H9 (cell line): Measurements from ENCODE around the gene LRTM2. TPM values are rescaled to one million over a fixed set of nuclear protein-coding genes. Genes with fewer than 3 reads are reported as not detected.
A peak's percentile ranks its signal among the peaks of the same experiment; 100 is the strongest.

Experiments
- DNase-seq: peaks from one replicate; pipeline ENCODE4 v3.0.0-alpha.2; 2017
- H2AFZ ChIP-seq: one replicate; pipeline ENCODE4 v1.6.1; 2013; ENCODE audit warnings: mild to moderate bottlenecking, low read length, control low read depth, moderate library complexity
- H2AK5ac ChIP-seq: 2 replicates; pipeline ENCODE4 v1.6.1; 2013; ENCODE audit warnings: low read length, control low read depth, mixed read lengths; ENCODE audit not compliant: insufficient read length
- H2BK120ac ChIP-seq: one replicate; pipeline ENCODE4 v1.6.1; 2013; ENCODE audit warnings: low read depth, mild to moderate bottlenecking, low read length, control low read depth, inconsistent platforms; ENCODE audit not compliant: poor library complexity, severe bottlenecking
- H2BK12ac ChIP-seq: 2 replicates; pipeline ENCODE4 v1.6.1; 2013; ENCODE audit warnings: low read length, control low read depth, mixed read lengths, low read depth; ENCODE audit not compliant: insufficient read length
- H2BK15ac ChIP-seq: 2 replicates; pipeline ENCODE4 v1.6.1; 2013; ENCODE audit warnings: low read depth, low read length, control low read depth
- H2BK20ac ChIP-seq: one replicate; pipeline ENCODE4 v1.6.1; 2013; ENCODE audit warnings: low read depth, mild to moderate bottlenecking, low read length, control low read depth, inconsistent platforms; ENCODE audit not compliant: poor library complexity, severe bottlenecking
- H2BK5ac ChIP-seq: 2 replicates; pipeline ENCODE4 v1.6.1; 2013; ENCODE audit warnings: low read length, control low read depth, mixed read lengths; ENCODE audit not compliant: insufficient read length
- H3K14ac ChIP-seq: 2 replicates; pipeline ENCODE4 v1.6.1; 2013; ENCODE audit warnings: low read length, control low read depth; ENCODE audit not compliant: insufficient read depth
- H3K18ac ChIP-seq: 2 replicates; pipeline ENCODE4 v1.6.1; 2013; ENCODE audit warnings: low read depth, mild to moderate bottlenecking, mixed read lengths, low read length, control low read depth; ENCODE audit not compliant: insufficient read length
- H3K23ac ChIP-seq: 2 replicates; pipeline ENCODE4 v1.6.1; 2013; ENCODE audit warnings: low read length, control low read depth, mixed read lengths, low read depth; ENCODE audit not compliant: insufficient read length
- H3K23me2 ChIP-seq: 2 replicates; pipeline ENCODE4 v1.6.1; 2013; ENCODE audit warnings: low read depth, mild to moderate bottlenecking, mixed read lengths, low read length, control low read depth; ENCODE audit not compliant: insufficient read length, poor library complexity, severe bottlenecking
- H3K27ac ChIP-seq: 2 replicates; pipeline ENCODE4 v1.5.1; 2013; ENCODE audit warnings: low read length, control low read depth, mixed read lengths, low read depth; ENCODE audit not compliant: insufficient read length
- H3K27me3 ChIP-seq: 2 replicates; pipeline ENCODE4 v1.6.1; 2013; ENCODE audit warnings: low read length, control low read depth, inconsistent platforms; ENCODE audit not compliant: insufficient read depth
- H3K4ac ChIP-seq: 2 replicates; pipeline ENCODE4 v1.6.1; 2013; ENCODE audit warnings: low read depth, mild to moderate bottlenecking, control low read depth, inconsistent platforms, low read length, moderate library complexity
- H3K4me1 ChIP-seq: 2 replicates; pipeline ENCODE4 v1.6.1; 2013; ENCODE audit warnings: low read length, control low read depth, inconsistent platforms; ENCODE audit not compliant: insufficient read depth
- H3K4me2 ChIP-seq: 2 replicates; pipeline ENCODE4 v1.6.1; 2013; ENCODE audit warnings: low read length, control low read depth, mixed read lengths; ENCODE audit not compliant: insufficient read length, insufficient read depth
- H3K56ac ChIP-seq: 2 replicates; pipeline ENCODE4 v1.6.1; 2013; ENCODE audit warnings: low read depth, mild to moderate bottlenecking, mixed read lengths, low read length, control low read depth; ENCODE audit not compliant: insufficient read length
- H3K79me1 ChIP-seq: 2 replicates; pipeline ENCODE4 v1.6.1; 2013; ENCODE audit warnings: low read depth, mild to moderate bottlenecking, moderate library complexity, low read length, control low read depth, inconsistent platforms; ENCODE audit not compliant: insufficient read depth, poor library complexity, severe bottlenecking
- H3K79me2 ChIP-seq: 2 replicates; pipeline ENCODE4 v1.6.1; 2013; ENCODE audit warnings: low read length, control low read depth, inconsistent platforms; ENCODE audit not compliant: insufficient read depth
- H3K9ac ChIP-seq: 2 replicates; pipeline ENCODE4 v1.6.1; 2013; ENCODE audit warnings: low read length, control low read depth, mixed read lengths; ENCODE audit not compliant: insufficient read length; ENCODE audit errors: extremely low read depth
- H3K9me3 ChIP-seq: one replicate; pipeline ENCODE4 v1.6.1; 2013; ENCODE audit warnings: low read depth, low read length, inconsistent platforms; ENCODE audit not compliant: control insufficient read depth
- H3T11ph ChIP-seq: one replicate; pipeline ENCODE4 v1.6.1; 2013; ENCODE audit warnings: mild to moderate bottlenecking, low read length, control low read depth, inconsistent platforms
- H4K20me1 ChIP-seq: one replicate; pipeline ENCODE4 v1.6.1; 2013; ENCODE audit not compliant: control insufficient read depth, insufficient read length, insufficient read depth
- H4K5ac ChIP-seq: 2 replicates; pipeline ENCODE4 v1.6.1; 2013; ENCODE audit warnings: low read depth, mild to moderate bottlenecking, mixed read lengths, low read length, control low read depth; ENCODE audit not compliant: insufficient read length
- H4K8ac ChIP-seq: replicated peaks from 2 replicates; pipeline ENCODE4 v1.6.1; 2013; ENCODE audit warnings: low read length, control low read depth, mixed read lengths, low read depth; ENCODE audit not compliant: insufficient read length
- H4K91ac ChIP-seq: 2 replicates; pipeline ENCODE4 v1.6.1; 2013; ENCODE audit warnings: low read depth, mild to moderate bottlenecking, moderate library complexity, mixed read lengths, low read length, control low read depth; ENCODE audit not compliant: insufficient read length
- H3K27ac Mint-ChIP-seq, 3 experiments: 2 replicates in 2 of 3; 3 replicates in 1 of 3; pipeline ENCODE4 v1.8.0; 2020 to 2021; ENCODE audit warnings: mixed read lengths in 3 of 3, mild to moderate bottlenecking in 1 of 3, moderate library complexity in 1 of 3
- H3K27me3 Mint-ChIP-seq: 2 replicates; pipeline ENCODE4 v1.8.0; 2021; ENCODE audit warnings: low read depth, mild to moderate bottlenecking, moderate library complexity, mixed read lengths
- H3K36me3 Mint-ChIP-seq, 3 experiments: 2 replicates in 2 of 3; 3 replicates in 1 of 3; pipeline ENCODE4 v1.8.0; 2020 to 2021; ENCODE audit warnings: low read depth in 3 of 3, mixed read lengths in 3 of 3; ENCODE audit not compliant: insufficient read depth in 1 of 3
- H3K4me1 Mint-ChIP-seq, 2 experiments: 2 replicates each; pipeline ENCODE4 v1.8.0; 2020; ENCODE audit warnings: mixed read lengths in 2 of 2
- H3K4me3 Mint-ChIP-seq, 2 experiments: 2 replicates in 1 of 2; 3 replicates in 1 of 2; pipeline ENCODE4 v1.8.0; 2020 to 2021; ENCODE audit warnings: mild to moderate bottlenecking in 2 of 2, mixed read lengths in 2 of 2, moderate library complexity in 1 of 2
- H3K9me3 Mint-ChIP-seq, 2 experiments: 2 replicates in 1 of 2; 3 replicates in 1 of 2; pipeline ENCODE4 v1.8.0; 2020; ENCODE audit warnings: mild to moderate bottlenecking in 2 of 2, mixed read lengths in 2 of 2, moderate library complexity in 1 of 2
- WGBS: extraction: QIAGEN DNeasy Blood & Tissue Kit; methylation state at CpG from one replicate; pipeline ENCODE4 v1.1.7; 2013; ENCODE audit warnings: missing lambda C conversion rate, low lambda C conversion rate, mixed read lengths; ENCODE audit not compliant: insufficient read length; ENCODE audit errors: extremely low coverage; 5-methylcytosine and 5-hydroxymethylcytosine counted together
- total RNA-seq: library from RNA; stranded (reverse); gene quantifications from 2 replicates; pipeline ENCODE4 v1.2.1, GENCODE V29; 2021
- TF ChIP-seq, protein P1 (sequence below): fragments of 200-600 bp; sonication (generic); conservative IDR thresholded peaks from 3 replicates; pipeline ENCODE4 v1.8.0; 2021; ENCODE audit warnings: antibody characterized with exemption, mild to moderate bottlenecking

Gene LRTM2
- total RNA-seq, 1 experiment from 2014 or later: not detected

DNA sequence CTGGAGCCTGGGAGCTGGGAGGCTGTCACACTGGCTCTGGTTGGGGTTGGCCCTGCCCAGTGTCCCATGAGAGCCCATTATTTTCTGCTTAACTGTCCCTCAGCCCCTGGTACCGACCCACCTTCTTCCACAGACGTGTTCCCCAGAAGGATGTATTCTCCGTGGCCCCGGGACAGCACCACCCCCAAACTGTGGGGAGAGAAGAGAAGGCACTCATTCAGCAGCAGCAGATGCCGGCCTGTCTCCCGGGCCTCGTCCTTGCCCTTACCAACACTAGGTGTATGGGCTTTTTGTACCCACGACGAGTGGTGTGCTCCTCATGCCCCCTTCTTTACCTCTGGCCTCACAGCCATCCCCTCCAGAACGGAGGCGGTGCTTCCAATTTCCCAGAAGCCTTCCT, 38.1 kb downstream of the LRTM2 start:
- Histone ChIP-seq H2AK5ac (no peak overlapping the region), H3K14ac (no peak overlapping the region), H3K79me1 (no peaks in the 10 kb centered on the region), H3K4ac (no peak overlapping the region), H2BK5ac (no peak overlapping the region), H4K5ac (no peak overlapping the region), H2AFZ (no peak overlapping the region), H2BK15ac (no peak overlapping the region), H3K79me2 (no peaks in the 10 kb centered on the region), H4K20me1 (no peaks in the 10 kb centered on the region), H3K27me3 (no peaks in the 10 kb centered on the region), H3K4me2 (no peak overlapping the region), H2BK20ac (no peak overlapping the region), H3K4me1 (no peaks in the 10 kb centered on the region), H3K18ac (no peak overlapping the region), H3K23ac (no peak overlapping the region), H3T11ph (no peak overlapping the region), H3K9ac (no peak overlapping the region), H3K23me2 (no peaks in the 10 kb centered on the region), H3K27ac (no peak overlapping the region), H4K91ac (no peak overlapping the region), H4K8ac (no peak overlapping the region), H3K56ac (no peak overlapping the region), H2BK120ac (no peak overlapping the region), H3K9me3 (no peaks in the 10 kb centered on the region), H2BK12ac (no peak overlapping the region)
- no peaks in the 10 kb centered on the region for H3K4me1 Mint-ChIP-seq
- no peak overlapping the region for H3K27ac Mint-ChIP-seq
- peak; percentile 24 for DNase-seq
- no CpG with 5 or more reads among the region's 11 CpGs for WGBS
- TF ChIP-seq, protein P1, sequence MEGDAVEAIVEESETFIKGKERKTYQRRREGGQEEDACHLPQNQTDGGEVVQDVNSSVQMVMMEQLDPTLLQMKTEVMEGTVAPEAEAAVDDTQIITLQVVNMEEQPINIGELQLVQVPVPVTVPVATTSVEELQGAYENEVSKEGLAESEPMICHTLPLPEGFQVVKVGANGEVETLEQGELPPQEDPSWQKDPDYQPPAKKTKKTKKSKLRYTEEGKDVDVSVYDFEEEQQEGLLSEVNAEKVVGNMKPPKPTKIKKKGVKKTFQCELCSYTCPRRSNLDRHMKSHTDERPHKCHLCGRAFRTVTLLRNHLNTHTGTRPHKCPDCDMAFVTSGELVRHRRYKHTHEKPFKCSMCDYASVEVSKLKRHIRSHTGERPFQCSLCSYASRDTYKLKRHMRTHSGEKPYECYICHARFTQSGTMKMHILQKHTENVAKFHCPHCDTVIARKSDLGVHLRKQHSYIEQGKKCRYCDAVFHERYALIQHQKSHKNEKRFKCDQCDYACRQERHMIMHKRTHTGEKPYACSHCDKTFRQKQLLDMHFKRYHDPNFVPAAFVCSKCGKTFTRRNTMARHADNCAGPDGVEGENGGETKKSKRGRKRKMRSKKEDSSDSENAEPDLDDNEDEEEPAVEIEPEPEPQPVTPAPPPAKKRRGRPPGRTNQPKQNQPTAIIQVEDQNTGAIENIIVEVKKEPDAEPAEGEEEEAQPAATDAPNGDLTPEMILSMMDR: no peak
- no peaks in the 10 kb centered on the region for H3K36me3 Mint-ChIP-seq
- no peaks in the 10 kb centered on the region for H3K9me3 Mint-ChIP-seq
- H3K27me3 Mint-ChIP-seq: peaks cover 6% of the 10 kb centered on the region
- no peak overlapping the region for H3K4me3 Mint-ChIP-seq
